ENCODE measurements around the gene RAB35.

The RAB35 gene

DNA sequence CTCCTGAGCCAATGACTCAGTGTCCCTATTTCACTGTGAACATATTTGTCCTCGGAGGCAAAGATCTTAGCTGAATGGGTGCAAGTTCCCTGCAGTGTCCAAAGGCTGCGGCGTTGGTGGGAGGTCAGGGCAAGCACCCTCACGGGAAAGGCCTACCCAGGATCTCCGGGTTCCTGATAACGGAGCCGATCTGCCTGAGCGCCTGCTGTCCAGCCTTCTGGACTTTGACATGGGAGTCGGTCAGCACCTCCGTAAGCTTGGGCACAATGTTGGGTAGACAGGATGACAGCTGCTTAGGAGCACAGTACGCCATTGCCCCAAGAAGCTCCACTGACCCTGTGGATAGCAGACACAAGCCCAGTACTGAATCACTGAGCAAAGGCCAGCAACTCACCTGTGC lies 31.5 kb upstream of the RAB35 start:
- Histone ChIP-seq H3K4me1 (ENCODE audit: control insufficient read depth in 1 of 2, insufficient read depth in 2 of 2, low read length in 2 of 2) (no peaks in the 10 kb centered on the region), H3K27me3 (ENCODE audit: control insufficient read depth in 1 of 2, insufficient read depth in 2 of 2, low read length in 2 of 2) (no peaks in the 10 kb centered on the region), H3K9me3 (ENCODE audit: control insufficient read depth in 1 of 2, low read length in 2 of 2) (no peaks in the 10 kb centered on the region), H3K27ac (ENCODE audit: low read depth, low read length) (no peak overlapping the region), H3K36me3 (ENCODE audit: control insufficient read depth in 1 of 2, insufficient read depth in 2 of 2, low read length in 2 of 2) (peaks cover 42 to 83% of the 10 kb centered on the region in 2 donors), H3K9ac (ENCODE audit: low read depth in 1 of 2, low read length in 2 of 2) (no peak overlapping the region), H3K4me3 (ENCODE audit: low read depth in 1 of 2, low read length in 2 of 2) (no peak overlapping the region)

DNA sequence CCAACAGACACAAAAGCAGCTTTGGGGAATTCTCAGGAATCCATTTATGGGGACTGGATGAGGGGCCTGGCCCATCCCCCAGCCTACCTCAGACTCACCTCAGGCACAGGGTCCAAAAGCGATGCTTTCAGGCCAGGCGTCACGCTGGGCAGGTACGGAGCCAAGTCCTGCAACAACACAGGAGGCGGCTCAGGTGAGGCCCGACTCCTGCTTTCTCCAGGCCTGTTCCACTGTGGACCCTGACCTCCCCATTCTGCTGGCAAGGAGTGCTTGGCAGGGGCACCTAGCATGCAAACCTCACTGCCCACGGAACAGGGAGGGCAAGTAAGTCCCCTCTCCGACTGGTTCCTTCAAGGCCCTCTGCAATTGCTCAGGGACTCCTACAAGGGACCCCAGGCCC lies 28.6 kb upstream of the RAB35 start:
- H3K9ac ChIP-seq (ENCODE audit: low read depth in 1 of 2, low read length in 2 of 2): no peak overlapping the region

DNA sequence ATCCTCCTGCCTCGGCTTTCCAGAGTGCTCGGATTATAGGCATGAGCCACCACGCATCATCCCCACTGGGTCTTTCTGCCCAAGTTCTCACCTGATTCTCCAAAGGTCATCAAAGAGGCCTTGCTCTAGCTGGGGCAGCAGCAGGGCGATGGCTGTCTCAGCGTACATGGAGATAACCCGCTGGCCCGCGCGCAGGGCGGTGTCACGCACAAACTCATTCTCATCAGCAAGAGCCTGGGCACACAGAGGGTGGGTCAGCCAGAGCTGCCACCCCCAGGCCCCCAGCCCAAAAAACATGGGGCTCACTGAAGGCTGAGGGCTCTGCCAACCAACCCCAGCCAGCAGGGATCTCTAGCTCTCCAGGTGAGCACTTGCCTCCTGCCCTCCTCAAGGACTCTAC lies 27.7 kb upstream of the RAB35 start:
- H3K36me3 ChIP-seq (ENCODE audit: control insufficient read depth in 1 of 2, insufficient read depth in 2 of 2, low read length in 2 of 2): peaks cover 59 to 93% of the 10 kb centered on the region in 2 donors
- no peaks in the 10 kb centered on the region for H3K27me3 ChIP-seq (ENCODE audit: control insufficient read depth in 1 of 2, insufficient read depth in 2 of 2, low read length in 2 of 2)
- no peak overlapping the region for H3K4me3 ChIP-seq (ENCODE audit: low read depth in 1 of 2, low read length in 2 of 2)
- no peaks in the 10 kb centered on the region for H3K4me1 ChIP-seq (ENCODE audit: control insufficient read depth in 1 of 2, insufficient read depth in 2 of 2, low read length in 2 of 2)
- no peak overlapping the region for H3K9ac ChIP-seq (ENCODE audit: low read depth in 1 of 2, low read length in 2 of 2)
- H3K9me3 ChIP-seq (ENCODE audit: control insufficient read depth in 1 of 2, low read length in 2 of 2): no peaks in the 10 kb centered on the region
- no peak overlapping the region for H3K27ac ChIP-seq (ENCODE audit: low read depth, low read length)

More for the DNA sequence above, 28.6 kb upstream of the RAB35 start:
- no peak overlapping the region for H3K27ac ChIP-seq (ENCODE audit: low read depth, low read length)
- no peak overlapping the region for H3K4me3 ChIP-seq (ENCODE audit: low read depth in 1 of 2, low read length in 2 of 2)
- no peaks in the 10 kb centered on the region for H3K4me1 ChIP-seq (ENCODE audit: control insufficient read depth in 1 of 2, insufficient read depth in 2 of 2, low read length in 2 of 2)
- H3K27me3 ChIP-seq (ENCODE audit: control insufficient read depth in 1 of 2, insufficient read depth in 2 of 2, low read length in 2 of 2): no peaks in the 10 kb centered on the region
- H3K9me3 ChIP-seq (ENCODE audit: control insufficient read depth in 1 of 2, low read length in 2 of 2): no peaks in the 10 kb centered on the region
- H3K36me3 ChIP-seq (ENCODE audit: control insufficient read depth in 1 of 2, insufficient read depth in 2 of 2, low read length in 2 of 2): peaks cover 59 to 93% of the 10 kb centered on the region in 2 donors

DNA sequence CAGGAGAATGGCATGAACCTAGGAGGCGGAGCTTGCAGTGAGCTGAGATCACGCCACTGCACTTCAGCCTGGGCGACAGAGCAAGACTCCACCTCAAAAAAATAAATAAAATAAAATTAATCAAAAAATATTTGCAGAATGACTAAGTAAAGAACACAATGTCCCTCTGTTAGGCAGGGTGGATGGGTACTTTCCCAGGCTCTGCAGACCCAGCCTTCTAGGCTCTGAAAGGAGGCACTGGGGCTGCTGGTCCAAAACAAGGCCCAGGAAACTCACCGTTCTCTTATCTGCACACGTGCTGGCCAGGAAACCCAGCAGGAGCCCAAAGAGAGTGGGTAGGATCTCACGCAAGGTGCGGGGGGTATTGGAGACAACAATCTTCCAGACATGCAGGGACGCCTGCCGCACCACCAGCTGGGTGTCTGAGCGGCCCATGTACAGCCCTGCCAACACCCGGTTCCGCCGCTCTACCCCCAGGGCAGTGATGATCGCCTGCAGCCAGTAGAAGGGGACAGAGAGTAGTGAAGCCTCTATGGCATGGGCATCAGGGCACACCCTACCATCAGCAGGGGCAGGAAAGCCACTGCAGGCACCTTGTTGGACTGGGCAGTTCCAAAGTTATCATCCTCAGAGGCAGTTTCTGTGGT lies 25.8 kb upstream of the RAB35 start:
- Histone ChIP-seq H3K27ac (ENCODE audit: low read depth, low read length) (no peak overlapping the region), H3K27me3 (ENCODE audit: control insufficient read depth in 1 of 2, insufficient read depth in 2 of 2, low read length in 2 of 2) (no peaks in the 10 kb centered on the region), H3K9ac (ENCODE audit: low read depth in 1 of 2, low read length in 2 of 2) (no peak overlapping the region), H3K36me3 (ENCODE audit: control insufficient read depth in 1 of 2, insufficient read depth in 2 of 2, low read length in 2 of 2) (peaks cover 61 to 89% of the 10 kb centered on the region in 2 donors), H3K4me1 (ENCODE audit: control insufficient read depth in 1 of 2, insufficient read depth in 2 of 2, low read length in 2 of 2) (no peaks in the 10 kb centered on the region), H3K4me3 (ENCODE audit: low read depth in 1 of 2, low read length in 2 of 2) (no peak overlapping the region), H3K9me3 (ENCODE audit: control insufficient read depth in 1 of 2, low read length in 2 of 2) (no peaks in the 10 kb centered on the region)

DNA sequence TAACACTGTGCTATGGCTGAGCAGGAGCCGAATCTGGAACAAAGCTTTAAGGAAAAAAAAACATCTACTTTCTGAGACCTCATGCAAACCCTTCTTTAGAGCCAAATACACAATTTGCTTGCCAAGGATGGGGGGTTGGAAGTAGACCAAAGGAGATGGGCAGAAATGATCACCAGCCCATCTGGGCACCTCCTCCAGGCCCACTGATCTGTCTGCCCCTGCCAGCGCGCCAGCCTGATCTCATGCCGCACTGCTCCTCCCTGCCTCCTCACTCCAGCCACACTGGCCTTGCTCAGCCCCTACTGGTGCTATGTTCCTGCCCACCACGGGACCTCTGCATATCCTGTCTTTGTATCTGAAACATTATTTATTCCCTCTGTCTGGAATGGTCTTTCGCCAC lies 24.8 kb upstream of the RAB35 start:
- no peak overlapping the region for H3K4me3 ChIP-seq (ENCODE audit: low read depth in 1 of 2, low read length in 2 of 2)
- H3K9ac ChIP-seq (ENCODE audit: low read depth in 1 of 2, low read length in 2 of 2): no peak overlapping the region
- no peaks in the 10 kb centered on the region for H3K4me1 ChIP-seq (ENCODE audit: control insufficient read depth in 1 of 2, insufficient read depth in 2 of 2, low read length in 2 of 2)
- peaks cover 66 to 89% of the 10 kb centered on the region in 2 donors for H3K36me3 ChIP-seq (ENCODE audit: control insufficient read depth in 1 of 2, insufficient read depth in 2 of 2, low read length in 2 of 2)
- H3K27me3 ChIP-seq (ENCODE audit: control insufficient read depth in 1 of 2, insufficient read depth in 2 of 2, low read length in 2 of 2): no peaks in the 10 kb centered on the region
- H3K27ac ChIP-seq (ENCODE audit: low read depth, low read length): no peak overlapping the region
- no peaks in the 10 kb centered on the region for H3K9me3 ChIP-seq (ENCODE audit: control insufficient read depth in 1 of 2, low read length in 2 of 2)

DNA sequence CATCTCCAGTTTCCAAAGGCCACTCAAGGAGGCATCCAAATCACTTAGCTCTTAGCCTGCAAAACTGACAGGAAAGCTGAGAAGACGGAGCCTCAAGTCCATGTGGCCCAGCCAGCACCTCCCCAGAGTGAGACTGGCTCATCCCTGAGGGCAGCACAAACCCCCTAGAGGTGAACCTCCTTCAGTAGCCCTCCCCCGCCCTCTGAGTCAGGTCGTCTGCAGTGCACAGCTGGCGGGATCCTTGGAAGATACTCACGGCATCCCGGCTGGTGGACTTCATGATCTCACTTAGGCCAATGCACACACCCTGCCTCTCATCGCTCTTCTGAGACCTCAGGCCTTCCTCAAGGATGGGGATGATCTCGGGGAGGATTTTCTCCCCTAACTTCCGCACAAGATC lies 24.1 kb upstream of the RAB35 start:
- Histone ChIP-seq H3K9me3 (ENCODE audit: control insufficient read depth in 1 of 2, low read length in 2 of 2) (no peaks in the 10 kb centered on the region), H3K36me3 (ENCODE audit: control insufficient read depth in 1 of 2, insufficient read depth in 2 of 2, low read length in 2 of 2) (peaks cover 71 to 87% of the 10 kb centered on the region in 2 donors), H3K4me1 (ENCODE audit: control insufficient read depth in 1 of 2, insufficient read depth in 2 of 2, low read length in 2 of 2) (no peaks in the 10 kb centered on the region), H3K9ac (ENCODE audit: low read depth in 1 of 2, low read length in 2 of 2) (no peak overlapping the region), H3K27me3 (ENCODE audit: control insufficient read depth in 1 of 2, insufficient read depth in 2 of 2, low read length in 2 of 2) (no peaks in the 10 kb centered on the region), H3K4me3 (ENCODE audit: low read depth in 1 of 2, low read length in 2 of 2) (no peak overlapping the region), H3K27ac (ENCODE audit: low read depth, low read length) (no peak overlapping the region)

DNA sequence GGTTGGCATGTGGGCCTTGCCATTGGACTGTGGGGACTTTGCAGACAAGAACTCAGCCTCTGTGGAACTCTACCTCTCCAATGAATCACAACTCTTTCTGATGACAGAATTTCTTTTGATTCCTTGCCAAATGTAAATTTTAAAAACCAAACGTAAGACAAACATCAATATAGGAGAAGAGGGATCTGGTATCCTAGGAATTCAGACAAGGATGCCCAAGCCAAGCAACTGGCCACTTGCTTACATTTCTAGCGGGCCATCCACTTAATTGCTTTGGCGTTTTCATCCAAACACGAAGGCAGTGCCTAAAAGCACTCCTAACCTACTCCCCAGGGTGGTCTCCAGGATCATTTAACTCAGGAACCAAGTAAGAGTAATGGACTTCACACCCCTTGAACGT lies 23.4 kb upstream of the RAB35 start:
- Histone ChIP-seq H3K36me3 (ENCODE audit: control insufficient read depth in 1 of 2, insufficient read depth in 2 of 2, low read length in 2 of 2) (peaks cover 69 to 85% of the 10 kb centered on the region in 2 donors), H3K4me1 (ENCODE audit: control insufficient read depth in 1 of 2, insufficient read depth in 2 of 2, low read length in 2 of 2) (no peaks in the 10 kb centered on the region)

DNA sequence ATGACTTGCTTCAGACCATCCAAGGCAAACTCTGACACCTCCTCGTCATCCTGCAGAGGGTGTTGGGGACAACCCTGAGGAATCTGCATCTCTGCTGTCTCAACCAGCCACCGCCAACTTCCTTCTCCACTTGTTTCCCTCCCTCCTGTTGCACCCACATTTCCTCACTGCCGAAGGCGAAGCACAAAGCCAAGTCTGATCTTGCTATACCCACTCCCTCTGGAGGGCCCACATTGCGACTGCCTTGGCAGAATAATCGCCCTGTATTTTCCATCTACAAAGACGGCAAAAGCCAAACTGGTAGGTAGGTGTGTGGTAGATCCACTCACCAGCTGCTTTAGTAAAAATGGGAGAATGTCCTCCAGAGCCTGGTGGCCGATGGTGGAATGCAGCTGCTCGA lies 21.8 kb upstream of the RAB35 start:
- Histone ChIP-seq H3K4me3 (ENCODE audit: low read depth in 1 of 2, low read length in 2 of 2) (no peak overlapping the region), H3K36me3 (ENCODE audit: control insufficient read depth in 1 of 2, insufficient read depth in 2 of 2, low read length in 2 of 2) (peaks cover 72 to 87% of the 10 kb centered on the region in 2 donors), H3K27ac (ENCODE audit: low read depth, low read length) (no peak overlapping the region), H3K9me3 (ENCODE audit: control insufficient read depth in 1 of 2, low read length in 2 of 2) (no peaks in the 10 kb centered on the region), H3K27me3 (ENCODE audit: control insufficient read depth in 1 of 2, insufficient read depth in 2 of 2, low read length in 2 of 2) (no peaks in the 10 kb centered on the region), H3K9ac (ENCODE audit: low read depth in 1 of 2, low read length in 2 of 2) (no peak overlapping the region), H3K4me1 (ENCODE audit: control insufficient read depth in 1 of 2, insufficient read depth in 2 of 2, low read length in 2 of 2) (no peaks in the 10 kb centered on the region)

More for the DNA sequence above, 23.4 kb upstream of the RAB35 start:
- Histone ChIP-seq H3K4me3 (ENCODE audit: low read depth in 1 of 2, low read length in 2 of 2) (no peak overlapping the region), H3K9ac (ENCODE audit: low read depth in 1 of 2, low read length in 2 of 2) (no peak overlapping the region), H3K9me3 (ENCODE audit: control insufficient read depth in 1 of 2, low read length in 2 of 2) (no peaks in the 10 kb centered on the region), H3K27me3 (ENCODE audit: control insufficient read depth in 1 of 2, insufficient read depth in 2 of 2, low read length in 2 of 2) (no peaks in the 10 kb centered on the region), H3K27ac (ENCODE audit: low read depth, low read length) (no peak overlapping the region)

DNA sequence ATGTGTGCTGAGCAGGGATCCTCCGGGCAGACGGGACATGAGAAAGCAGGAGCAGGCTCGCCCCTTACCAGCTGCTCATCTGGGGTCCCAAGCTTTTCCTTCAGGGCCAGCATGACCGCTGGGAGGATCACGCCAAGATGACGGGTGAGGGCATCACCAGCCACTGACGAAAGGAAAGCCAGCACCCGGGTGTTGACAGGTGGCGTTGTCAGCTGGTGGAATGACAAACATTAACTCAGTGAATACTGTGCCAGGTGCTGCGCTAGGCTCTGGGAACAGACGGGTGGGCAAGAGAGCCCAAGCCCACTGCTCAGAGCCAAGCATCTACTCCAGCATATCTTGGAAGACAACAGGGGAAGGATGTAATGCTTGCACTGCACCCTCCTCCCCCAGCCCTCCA lies 21.3 kb upstream of the RAB35 start:
- H3K4me1 ChIP-seq (ENCODE audit: control insufficient read depth in 1 of 2, insufficient read depth in 2 of 2, low read length in 2 of 2): peaks cover 0 to 1% of the 10 kb centered on the region in 2 donors
- no peaks in the 10 kb centered on the region for H3K27me3 ChIP-seq (ENCODE audit: control insufficient read depth in 1 of 2, insufficient read depth in 2 of 2, low read length in 2 of 2)
- H3K9ac ChIP-seq (ENCODE audit: low read depth in 1 of 2, low read length in 2 of 2): no peak overlapping the region
- H3K4me3 ChIP-seq (ENCODE audit: low read depth in 1 of 2, low read length in 2 of 2): no peak overlapping the region
- peaks cover 77 to 92% of the 10 kb centered on the region in 2 donors for H3K36me3 ChIP-seq (ENCODE audit: control insufficient read depth in 1 of 2, insufficient read depth in 2 of 2, low read length in 2 of 2)
- no peaks in the 10 kb centered on the region for H3K9me3 ChIP-seq (ENCODE audit: control insufficient read depth in 1 of 2, low read length in 2 of 2)
- no peak overlapping the region for H3K27ac ChIP-seq (ENCODE audit: low read depth, low read length)

DNA sequence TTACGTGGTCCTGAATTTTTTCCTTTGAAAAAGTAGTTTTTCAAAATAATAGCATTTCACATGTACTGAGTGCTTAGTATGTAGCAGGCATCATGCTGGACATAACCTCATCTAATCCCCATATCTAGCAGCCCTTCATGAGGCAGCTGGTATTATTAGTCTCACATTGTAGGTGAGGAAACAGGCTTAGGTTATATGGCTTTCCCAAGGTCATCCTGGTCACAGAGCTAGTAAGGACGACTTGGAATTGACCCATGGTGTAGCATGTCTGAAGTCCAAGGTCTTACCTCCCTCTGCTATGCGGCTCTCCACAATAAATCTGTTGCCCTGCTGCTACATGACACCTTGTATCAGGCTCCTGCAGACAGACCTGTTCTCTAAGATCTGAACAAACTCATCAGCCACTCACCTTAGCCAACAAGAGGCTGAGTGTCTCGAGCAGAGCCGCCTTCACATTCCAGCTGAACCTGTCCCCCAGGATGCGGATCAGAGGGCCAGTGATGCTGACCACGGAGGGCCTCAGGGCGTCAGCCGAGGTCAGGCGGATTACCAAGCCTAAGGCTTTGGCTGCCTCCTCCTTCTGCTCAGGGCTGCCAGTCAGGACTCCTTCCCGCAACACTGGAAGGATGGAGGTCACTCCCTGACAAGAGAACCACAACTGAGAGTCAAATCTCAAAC lies 19.7 kb upstream of the RAB35 start:
- H3K27me3 ChIP-seq (ENCODE audit: control insufficient read depth in 1 of 2, insufficient read depth in 2 of 2, low read length in 2 of 2): no peaks in the 10 kb centered on the region
- no peak overlapping the region for H3K9ac ChIP-seq (ENCODE audit: low read depth in 1 of 2, low read length in 2 of 2)
- H3K4me3 ChIP-seq (ENCODE audit: low read depth in 1 of 2, low read length in 2 of 2): no peak overlapping the region
- no peaks in the 10 kb centered on the region for H3K9me3 ChIP-seq (ENCODE audit: control insufficient read depth in 1 of 2, low read length in 2 of 2)
- H3K36me3 ChIP-seq (ENCODE audit: control insufficient read depth in 1 of 2, insufficient read depth in 2 of 2, low read length in 2 of 2): peaks cover 79 to 92% of the 10 kb centered on the region in 2 donors
- peaks cover 7 to 16% of the 10 kb centered on the region in 2 donors for H3K4me1 ChIP-seq (ENCODE audit: control insufficient read depth in 1 of 2, insufficient read depth in 2 of 2, low read length in 2 of 2)
- no peak overlapping the region for H3K27ac ChIP-seq (ENCODE audit: low read depth, low read length)
